HL-60 (cell line): ENCODE results near the gene HPCAL1.
"Not testable (repeated sequence)": the region's sequence is repeated elsewhere in the genome, so short reads cannot be mapped to it uniquely, and the experiment has no call there.

Source experiments
- DNase-seq, 2 experiments: peaks; one replicate each; pipeline ENCODE4 v3.0.0-alpha.2; 2010 to 2020; ENCODE audit warnings: low read depth in 1 of 2, low spot score in 1 of 2
- H3K27ac ChIP-seq: fragments of 250-450 bp; sonication (Bioruptor Pico); replicated peaks from 2 replicates; pipeline ENCODE4 v1.5.1; 2020; ENCODE audit warnings: mild to moderate bottlenecking, moderate library complexity
- H3K27me3 ChIP-seq: fragments of 250-450 bp; sonication (Bioruptor Pico); 2 replicates; pipeline ENCODE4 v1.5.1; 2021; ENCODE audit warnings: mild to moderate bottlenecking, moderate library complexity; ENCODE audit not compliant: insufficient read depth, poor library complexity, severe bottlenecking
- H3K4me3 ChIP-seq: replicated peaks from 2 replicates; pipeline ENCODE4 v1.5.1; 2011; ENCODE audit warnings: mild to moderate bottlenecking, control low read depth, low read length; ENCODE audit not compliant: insufficient read depth
- GABPA ChIP-seq: IDR thresholded peaks from 2 replicates; pipeline ENCODE4 v1.6.1; 2012; ENCODE audit warnings: low read depth
- POLR2AphosphoS5 ChIP-seq: IDR thresholded peaks from 2 replicates; pipeline ENCODE4 v1.6.1; 2012; ENCODE audit warnings: low read depth
- REST ChIP-seq: IDR thresholded peaks from 2 replicates; pipeline ENCODE4 v1.6.1; 2012; ENCODE audit warnings: low read depth; ENCODE audit not compliant: insufficient replicate concordance
- SPI1 ChIP-seq: IDR thresholded peaks from 2 replicates; pipeline ENCODE4 v1.6.1; 2012; ENCODE audit warnings: low read depth, mild to moderate bottlenecking, borderline replicate concordance
- TF ChIP-seq, protein P1 (sequence below): IDR thresholded peaks from one replicate; pipeline ENCODE4 v1.5.1; 2011; ENCODE audit warnings: low read length, control low read depth, inconsistent platforms; ENCODE audit not compliant: insufficient read depth

HPCAL1 gene

DNA sequence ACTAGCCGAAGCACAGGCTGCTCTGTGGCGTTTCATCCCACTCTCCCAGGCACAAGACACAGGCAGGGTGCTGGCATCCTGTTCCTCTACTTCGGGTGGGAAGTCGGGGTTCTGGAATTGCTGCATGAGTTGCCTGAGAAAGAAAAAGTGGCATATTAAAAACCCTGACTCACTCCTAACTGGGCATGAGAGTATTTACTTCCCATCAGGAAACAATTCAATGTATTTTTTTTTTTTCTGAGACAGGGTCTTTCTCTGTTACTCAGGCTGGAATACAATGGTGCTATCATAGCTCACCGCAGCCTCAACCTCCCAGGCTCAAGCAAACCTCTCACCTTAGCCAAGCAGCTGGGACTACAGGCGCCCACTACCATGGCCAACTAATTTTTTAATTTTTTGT lies 138.0 kb downstream of the HPCAL1 start:
- H3K4me3 ChIP-seq, result no peak overlapping the region
- H3K27me3 ChIP-seq, result no peaks in the 10 kb centered on the region
- TF ChIP-seq POLR2AphosphoS5, result no peak
- no peak for TF ChIP-seq SPI1
- TF ChIP-seq, protein P1, sequence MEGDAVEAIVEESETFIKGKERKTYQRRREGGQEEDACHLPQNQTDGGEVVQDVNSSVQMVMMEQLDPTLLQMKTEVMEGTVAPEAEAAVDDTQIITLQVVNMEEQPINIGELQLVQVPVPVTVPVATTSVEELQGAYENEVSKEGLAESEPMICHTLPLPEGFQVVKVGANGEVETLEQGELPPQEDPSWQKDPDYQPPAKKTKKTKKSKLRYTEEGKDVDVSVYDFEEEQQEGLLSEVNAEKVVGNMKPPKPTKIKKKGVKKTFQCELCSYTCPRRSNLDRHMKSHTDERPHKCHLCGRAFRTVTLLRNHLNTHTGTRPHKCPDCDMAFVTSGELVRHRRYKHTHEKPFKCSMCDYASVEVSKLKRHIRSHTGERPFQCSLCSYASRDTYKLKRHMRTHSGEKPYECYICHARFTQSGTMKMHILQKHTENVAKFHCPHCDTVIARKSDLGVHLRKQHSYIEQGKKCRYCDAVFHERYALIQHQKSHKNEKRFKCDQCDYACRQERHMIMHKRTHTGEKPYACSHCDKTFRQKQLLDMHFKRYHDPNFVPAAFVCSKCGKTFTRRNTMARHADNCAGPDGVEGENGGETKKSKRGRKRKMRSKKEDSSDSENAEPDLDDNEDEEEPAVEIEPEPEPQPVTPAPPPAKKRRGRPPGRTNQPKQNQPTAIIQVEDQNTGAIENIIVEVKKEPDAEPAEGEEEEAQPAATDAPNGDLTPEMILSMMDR, result no peak
- TF ChIP-seq GABPA, result no peak
- TF ChIP-seq REST, result no peak
- DNase-seq, result peak in 1 of 2 experiments; percentile 40
- no peak overlapping the region for H3K27ac ChIP-seq

DNA sequence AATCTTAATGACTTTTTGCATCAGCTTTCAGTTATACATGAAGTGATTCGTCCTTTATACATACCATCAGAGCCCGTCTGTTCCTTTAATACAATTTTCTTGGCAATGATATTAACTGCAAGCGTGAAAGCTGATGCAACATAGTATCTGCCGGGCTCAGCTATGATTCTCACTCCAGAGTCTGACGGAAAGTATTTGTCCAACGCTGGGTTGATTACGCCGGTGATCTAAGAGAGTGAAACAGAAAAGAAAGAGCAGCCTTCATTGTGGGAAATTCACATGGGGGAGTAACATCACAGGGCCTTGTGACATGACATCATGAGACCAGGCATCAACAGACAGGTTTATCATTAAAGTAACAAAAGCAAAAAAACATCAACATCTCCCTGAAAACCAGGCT lies 139.2 kb downstream of the HPCAL1 start:
- no peak overlapping the region for H3K27ac ChIP-seq
- no peak for DNase-seq
- H3K4me3 ChIP-seq, result no peak overlapping the region
- TF ChIP-seq GABPA, result no peak
- no peak for TF ChIP-seq REST
- no peak for TF ChIP-seq SPI1
- no peak for TF ChIP-seq POLR2AphosphoS5
- TF ChIP-seq, protein P1, result no peak
- no peaks in the 10 kb centered on the region for H3K27me3 ChIP-seq

DNA sequence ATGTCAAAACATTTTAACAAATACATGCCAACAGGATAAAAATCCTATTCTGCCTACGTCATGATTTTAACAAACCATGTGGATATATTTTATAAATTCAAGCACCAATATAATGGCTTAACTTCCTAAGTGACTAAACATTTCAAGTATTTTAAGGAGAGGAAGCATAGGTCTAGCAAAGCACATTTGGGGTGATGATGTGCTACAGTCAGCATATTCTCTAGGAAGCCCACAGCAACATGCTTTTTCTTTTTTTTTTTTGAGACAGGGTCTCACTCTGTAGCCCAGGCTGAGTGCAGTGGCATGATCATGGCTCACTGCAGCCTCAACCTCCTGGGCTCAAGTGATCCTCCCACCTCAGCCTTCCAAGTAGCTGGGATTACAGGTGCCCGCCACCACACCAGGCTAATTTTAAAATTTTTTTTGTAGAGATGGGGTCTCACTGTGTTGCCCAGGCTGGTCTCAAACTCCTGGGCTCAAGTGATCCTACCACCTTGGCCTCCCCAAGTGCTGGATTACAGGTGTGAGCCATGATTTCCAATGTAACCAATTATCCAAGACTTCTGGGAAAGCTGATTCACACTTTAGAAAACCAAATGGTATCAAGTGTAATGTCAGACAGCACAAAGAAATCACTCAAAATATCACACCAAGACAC lies 139.9 kb downstream of the HPCAL1 start:
- H3K27ac ChIP-seq, H3K27me3 ChIP-seq, H3K4me3 ChIP-seq: not testable (repeated sequence)
- peak in 1 of 2 experiments; percentile 43 for DNase-seq

GRCh38 chr2:10444463-10444862 lies 141.8 kb downstream of the HPCAL1 start:
- DNase-seq, result peak in 1 of 2 experiments; percentile 40
- TF ChIP-seq, protein P1, result no peak
- TF ChIP-seq GABPA, result no peak
- no peak for TF ChIP-seq POLR2AphosphoS5
- no peak for TF ChIP-seq REST
- no peak for TF ChIP-seq SPI1
- no peak overlapping the region for H3K4me3 ChIP-seq
- H3K27me3 ChIP-seq, result no peaks in the 10 kb centered on the region
- no peak overlapping the region for H3K27ac ChIP-seq
